Measurements from ENCODE around the gene MSL3B.

Gene MSL3B

GRCh38 chr2:233844064-233844807 lies 23.9 kb downstream of the MSL3B start:
- Mint-ChIP-seq H3K27me3 (no peaks in the 10 kb centered on the region), H3K4me3 (ENCODE audit: low read depth) (no peak overlapping the region), H3K36me3 (ENCODE audit: insufficient read depth) (peaks cover 15% of the 10 kb centered on the region), H3K9me3 (ENCODE audit: low read depth) (no peaks in the 10 kb centered on the region), H3K4me1 (ENCODE audit: low read depth) (no peaks in the 10 kb centered on the region), H3K27ac (no peak overlapping the region)
- DNase-seq (ENCODE audit: low spot score, unreplicated experiment), result no peak
- TF ChIP-seq CTCF (IDR thresholded peaks at IDR 0.05; ENCODE audit: unreplicated experiment), result no peak

GRCh38 chr2:233841183-233841582 lies 27.0 kb downstream of the MSL3B start:
- TF ChIP-seq CTCF (IDR thresholded peaks at IDR 0.05; ENCODE audit: unreplicated experiment), result no peak
- H3K36me3 Mint-ChIP-seq (ENCODE audit: insufficient read depth), result peaks cover 21% of the 10 kb centered on the region
- H3K4me3 Mint-ChIP-seq (ENCODE audit: low read depth), result no peak overlapping the region
- H3K4me1 Mint-ChIP-seq (ENCODE audit: low read depth), result peaks cover 1% of the 10 kb centered on the region
- DNase-seq (ENCODE audit: low spot score, unreplicated experiment), result no peak
- H3K9me3 Mint-ChIP-seq (ENCODE audit: low read depth), result no peaks in the 10 kb centered on the region
- no peaks in the 10 kb centered on the region for H3K27me3 Mint-ChIP-seq
- H3K27ac Mint-ChIP-seq, result no peak overlapping the region

DNA sequence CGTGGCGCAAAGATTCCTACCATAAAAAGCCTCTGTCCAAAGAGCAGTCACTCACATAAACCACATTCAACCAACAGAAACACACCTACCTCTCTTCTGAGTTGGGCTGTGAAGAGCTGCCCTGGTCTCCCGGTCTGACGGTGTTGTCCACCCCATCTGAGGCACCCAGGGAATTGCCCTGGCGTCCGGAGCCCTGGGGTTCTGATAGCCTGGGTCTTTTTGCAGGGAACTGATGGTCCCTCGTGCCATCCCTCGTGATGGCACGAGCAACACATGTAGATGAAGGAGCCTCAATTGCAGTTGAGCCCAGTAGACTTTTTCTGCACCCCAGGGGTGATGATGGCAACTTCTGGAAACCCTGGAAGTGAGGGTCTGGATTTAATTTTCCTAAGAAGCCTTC lies 27.7 kb downstream of the MSL3B start:
- Mint-ChIP-seq H3K36me3 (ENCODE audit: insufficient read depth) (peaks cover 22% of the 10 kb centered on the region), H3K4me1 (ENCODE audit: low read depth) (peaks cover 1% of the 10 kb centered on the region), H3K9me3 (ENCODE audit: low read depth) (no peaks in the 10 kb centered on the region), H3K4me3 (ENCODE audit: low read depth) (no peak overlapping the region), H3K27me3 (no peaks in the 10 kb centered on the region), H3K27ac (no peak overlapping the region)
- no peak for DNase-seq (ENCODE audit: low spot score, unreplicated experiment)
- TF ChIP-seq CTCF (IDR thresholded peaks at IDR 0.05; ENCODE audit: unreplicated experiment), result no peak

DNA sequence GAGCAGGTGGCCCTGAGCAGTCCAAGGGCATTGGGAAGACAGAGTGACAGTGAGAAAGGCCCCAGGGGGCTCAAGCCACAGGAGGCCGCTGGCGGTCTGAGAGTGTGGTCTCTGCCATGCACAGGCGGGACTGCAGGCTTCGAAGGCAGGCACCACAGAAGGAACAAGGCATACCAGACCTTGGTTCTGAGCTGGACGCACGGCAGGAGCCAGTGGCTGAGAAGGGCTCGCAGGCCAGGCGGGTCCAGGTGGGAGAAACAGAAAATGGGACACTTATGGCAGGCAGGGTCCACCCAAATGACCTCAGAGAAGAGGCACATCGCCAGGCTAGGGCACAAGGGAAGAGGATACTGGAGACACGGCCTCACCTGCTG lies 28.8 kb downstream of the MSL3B start:
- no peak overlapping the region for H3K4me3 Mint-ChIP-seq (ENCODE audit: low read depth)
- H3K4me1 Mint-ChIP-seq (ENCODE audit: low read depth), result peaks cover 1% of the 10 kb centered on the region
- no peaks in the 10 kb centered on the region for H3K27me3 Mint-ChIP-seq
- H3K9me3 Mint-ChIP-seq (ENCODE audit: low read depth), result no peaks in the 10 kb centered on the region
- no peak for TF ChIP-seq CTCF (IDR thresholded peaks at IDR 0.05; ENCODE audit: unreplicated experiment)
- H3K27ac Mint-ChIP-seq, result peak overlapping the region; percentile 29
- DNase-seq (ENCODE audit: low spot score, unreplicated experiment), result no peak
- peaks cover 26% of the 10 kb centered on the region for H3K36me3 Mint-ChIP-seq (ENCODE audit: insufficient read depth)

- Mint-ChIP-seq H3K27me3 (no peaks in the 10 kb centered on the region), H3K4me3 (ENCODE audit: low read depth) (no peak overlapping the region), H3K36me3 (ENCODE audit: insufficient read depth) (peaks cover 23% of the 10 kb centered on the region), H3K9me3 (ENCODE audit: low read depth) (no peaks in the 10 kb centered on the region), H3K4me1 (ENCODE audit: low read depth) (peaks cover 1% of the 10 kb centered on the region), H3K27ac (peak overlapping the region; percentile 29)
- no peak for DNase-seq (ENCODE audit: low spot score, unreplicated experiment)
- TF ChIP-seq CTCF (IDR thresholded peaks at IDR 0.05; ENCODE audit: unreplicated experiment), result no peak
Observed at GRCh38 chr2:233838726-233839446, 29.3 kb downstream of the MSL3B start.

Data from progenitor cell of endocrine pancreas (in vitro differentiated cells).